Stimulated activated naive B cell treated with anti-CD40 and anti-IgM and Interleukin-4, amounts not matched to agents 10 μg/mL and 1 μg/mL and 100 μg/mL, for 72 hours (primary cell): ENCODE measurements around the gene GTF2H1.
"Not testable (repeated sequence)": the region's sequence is repeated elsewhere in the genome, so short reads cannot be mapped to it uniquely, and the experiment has no call there.

Experiments
- ATAC-seq, 2 donors: fragments of 150-1000 bp; cut with Tn5 transposase; replicated peaks; 2 replicates each; pipeline ENCODE4 v1.10.0; 2021; ENCODE audit warnings: moderate library complexity in 1 of 2
- DNase-seq: peaks from one replicate; pipeline ENCODE4 v3.0.0; 2021
- H3K27ac Mint-ChIP-seq: one replicate; pipeline ENCODE4 v1.8.0; 2022; ENCODE audit warnings: mild to moderate bottlenecking, mixed read lengths
- H3K27me3 Mint-ChIP-seq, 2 donors: one replicate each; pipeline ENCODE4 v1.8.0; 2022; ENCODE audit warnings: mixed read lengths in 2 of 2
- H3K36me3 Mint-ChIP-seq, 2 donors: one replicate each; pipeline ENCODE4 v1.8.0; 2022; ENCODE audit warnings: mixed read lengths in 2 of 2, mild to moderate bottlenecking in 1 of 2
- H3K4me1 Mint-ChIP-seq, 2 donors: one replicate each; pipeline ENCODE4 v1.8.0; 2022; ENCODE audit warnings: mixed read lengths in 2 of 2, mild to moderate bottlenecking in 1 of 2
- H3K4me3 Mint-ChIP-seq, 2 donors: one replicate each; pipeline ENCODE4 v1.8.0; 2022; ENCODE audit warnings: mild to moderate bottlenecking in 2 of 2, mixed read lengths in 2 of 2, moderate library complexity in 1 of 2
- H3K9me3 Mint-ChIP-seq, 2 donors: one replicate each; pipeline ENCODE4 v1.8.0; 2022; ENCODE audit warnings: mixed read lengths in 2 of 2, mild to moderate bottlenecking in 1 of 2

The GTF2H1 gene

GRCh38 chr11:18397921-18398320, 75.6 kb downstream of the GTF2H1 start:
- DNase-seq (no peak), ATAC-seq (no peak)
- peaks cover 5 to 40% of the 10 kb centered on the region in 2 donors for H3K4me1 Mint-ChIP-seq
- H3K27me3 Mint-ChIP-seq, result no peaks in the 10 kb centered on the region
- H3K27ac Mint-ChIP-seq, result no peak overlapping the region
- no peaks in the 10 kb centered on the region for H3K9me3 Mint-ChIP-seq
- peaks cover 32 to 48% of the 10 kb centered on the region in 2 donors for H3K36me3 Mint-ChIP-seq
- H3K4me3 Mint-ChIP-seq, result peak overlapping the region in 1 of 2 donors; percentile 32

- H3K4me3 Mint-ChIP-seq, H3K27me3 Mint-ChIP-seq, ATAC-seq, H3K9me3 Mint-ChIP-seq, H3K27ac Mint-ChIP-seq, DNase-seq: not testable (repeated sequence)
- Mint-ChIP-seq H3K4me1 (peaks cover 5 to 21% of the 10 kb centered on the region in 2 donors), H3K36me3 (peaks cover 35 to 50% of the 10 kb centered on the region in 2 donors)
Measured at GRCh38 chr11:18401077-18401476, 78.7 kb downstream of the GTF2H1 start.

GRCh38 chr11:18404062-18404461, 81.7 kb downstream of the GTF2H1 start:
- Mint-ChIP-seq H3K4me3 (no peak overlapping the region), H3K4me1 (no peaks in the 10 kb centered on the region), H3K36me3 (peaks cover 35 to 40% of the 10 kb centered on the region in 2 donors), H3K9me3 (no peaks in the 10 kb centered on the region), H3K27ac (no peak overlapping the region), H3K27me3 (no peaks in the 10 kb centered on the region)
- DNase-seq, result no peak
- ATAC-seq, result no peak

- H3K36me3 Mint-ChIP-seq, result peaks cover 35 to 39% of the 10 kb centered on the region in 2 donors
- not testable (repeated sequence) for H3K9me3 Mint-ChIP-seq, H3K27me3 Mint-ChIP-seq
Measured at GRCh38 chr11:18407400-18407799, 85.0 kb downstream of the GTF2H1 start.

GRCh38 chr11:18408558-18409291, 86.4 kb downstream of the GTF2H1 start:
- H3K4me3 Mint-ChIP-seq, result no peak overlapping the region
- H3K27me3 Mint-ChIP-seq, result no peaks in the 10 kb centered on the region
- DNase-seq (no peak), ATAC-seq (peak in 1 of 2 donors; percentile 22)
- no peak overlapping the region for H3K27ac Mint-ChIP-seq
- H3K4me1 Mint-ChIP-seq, result peaks cover 7 to 9% of the 10 kb centered on the region in 2 donors
- peaks cover 28% of the 10 kb centered on the region in 2 donors for H3K36me3 Mint-ChIP-seq
- peaks cover 0 to 4% of the 10 kb centered on the region in 2 donors for H3K9me3 Mint-ChIP-seq

More at GRCh38 chr11:18407400-18407799, 85.0 kb downstream of the GTF2H1 start:
- not testable (repeated sequence) for H3K4me3 Mint-ChIP-seq, DNase-seq, H3K4me1 Mint-ChIP-seq, H3K27ac Mint-ChIP-seq, ATAC-seq

GRCh38 chr11:18416459-18416858, 94.1 kb downstream of the GTF2H1 start:
- Mint-ChIP-seq H3K27ac (no peak overlapping the region), H3K4me3 (no peak overlapping the region), H3K36me3 (no peaks in the 10 kb centered on the region), H3K4me1 (peaks cover 4% of the 10 kb centered on the region in 2 donors), H3K9me3 (no peaks in the 10 kb centered on the region), H3K27me3 (no peaks in the 10 kb centered on the region)
- ATAC-seq (no peak), DNase-seq (no peak)
